CD4-positive, alpha-beta T cell treated with Interleukin-10 for 1 hour (primary cell): ENCODE data around the gene GPS1.
A peak's percentile ranks its signal among the peaks of the same experiment; 100 is the strongest.
"Not testable (repeated sequence)": the region's sequence is repeated elsewhere in the genome, so short reads cannot be mapped to it uniquely, and the experiment has no call there.

Source experiments
- DNase-seq: peaks from one replicate; pipeline ENCODE4 v3.0.0-alpha.2; 2020

GPS1 gene

DNA sequence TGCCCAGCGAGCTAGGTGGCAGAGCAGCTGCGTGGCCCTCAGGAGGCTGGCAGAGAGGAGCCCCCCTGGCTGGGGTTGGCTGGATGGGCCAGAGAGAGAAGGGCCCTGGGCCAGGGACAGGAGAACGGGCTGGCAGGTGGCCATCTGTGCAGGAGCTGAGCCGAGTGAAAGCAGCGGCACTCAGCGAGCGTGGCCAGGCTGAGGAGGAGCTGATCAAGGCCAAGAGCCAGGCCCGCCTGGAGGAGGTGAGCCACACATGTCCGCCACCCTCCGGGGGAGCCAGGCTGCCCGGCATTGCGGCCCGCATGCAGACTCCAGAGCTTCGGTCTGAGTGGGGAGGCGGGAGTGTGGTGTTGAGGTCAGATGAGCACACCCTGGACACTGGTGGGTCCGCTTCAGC is 22.3 kb upstream of the GPS1 start:
- DNase-seq = no peak

DNA sequence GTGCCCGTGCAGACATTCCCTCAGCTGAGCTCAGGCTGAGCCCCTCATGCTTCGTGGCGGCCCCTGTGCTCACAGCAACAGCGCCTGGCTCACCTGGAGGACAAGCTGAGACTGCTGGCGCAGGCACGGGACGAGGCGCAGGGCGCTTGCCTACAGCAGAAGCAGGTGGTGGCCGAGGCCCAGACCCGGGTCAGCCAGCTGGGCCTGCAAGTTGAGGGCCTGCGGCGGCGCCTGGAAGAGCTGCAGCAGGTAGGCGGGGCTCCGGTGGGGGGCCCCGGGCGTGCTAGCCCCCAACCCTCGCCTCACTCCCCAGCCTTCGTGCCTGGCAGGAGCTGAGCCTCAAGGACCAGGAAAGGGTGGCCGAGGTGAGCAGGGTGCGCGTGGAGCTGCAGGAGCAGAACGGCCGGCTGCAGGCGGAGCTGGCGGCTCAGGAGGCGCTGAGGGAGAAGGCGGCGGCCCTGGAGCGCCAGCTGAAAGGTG is 21.7 kb upstream of the GPS1 start:
- no peak for DNase-seq

DNA sequence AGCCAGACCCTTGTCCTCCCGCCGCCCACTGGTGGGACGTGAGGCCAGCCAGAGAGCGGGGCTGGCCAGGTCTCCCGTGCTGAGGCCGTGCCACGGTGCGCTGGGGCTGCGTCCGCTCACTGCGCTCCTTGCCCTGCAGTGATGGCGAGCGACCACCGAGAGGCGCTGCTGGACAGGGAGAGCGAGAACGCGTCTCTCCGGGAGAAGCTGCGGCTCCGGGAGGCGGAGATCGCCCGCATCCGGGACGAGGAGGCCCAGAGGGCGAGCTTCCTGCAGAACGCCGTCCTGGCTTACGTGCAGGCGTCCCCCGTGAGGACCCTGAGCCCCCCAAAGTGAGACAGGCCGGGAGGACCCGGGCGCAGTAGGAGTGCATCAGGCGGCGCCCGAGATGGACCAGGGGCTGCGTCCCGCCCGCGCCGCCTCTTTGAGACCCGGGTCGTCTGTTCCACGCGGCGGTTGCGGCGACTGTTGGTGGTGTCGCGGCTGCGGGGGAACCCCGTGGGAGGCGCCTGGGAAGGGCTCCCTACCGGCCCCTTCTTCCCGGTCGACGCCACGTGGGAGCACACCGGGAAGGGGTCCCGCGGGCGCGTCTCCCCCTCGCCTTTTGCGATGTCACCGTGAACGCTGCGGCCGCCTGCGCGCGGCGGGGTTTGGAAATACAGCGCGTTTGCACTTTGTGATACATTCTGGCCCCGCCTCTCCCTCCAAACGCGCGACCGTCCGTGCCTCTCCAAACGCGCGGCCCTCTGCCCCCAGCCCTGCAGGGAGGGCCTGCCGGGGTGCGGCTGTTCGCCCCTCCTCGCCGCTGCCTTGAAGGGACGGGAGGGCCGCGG is 21.0 kb upstream of the GPS1 start:
- DNase-seq = peak; percentile 86

DNA sequence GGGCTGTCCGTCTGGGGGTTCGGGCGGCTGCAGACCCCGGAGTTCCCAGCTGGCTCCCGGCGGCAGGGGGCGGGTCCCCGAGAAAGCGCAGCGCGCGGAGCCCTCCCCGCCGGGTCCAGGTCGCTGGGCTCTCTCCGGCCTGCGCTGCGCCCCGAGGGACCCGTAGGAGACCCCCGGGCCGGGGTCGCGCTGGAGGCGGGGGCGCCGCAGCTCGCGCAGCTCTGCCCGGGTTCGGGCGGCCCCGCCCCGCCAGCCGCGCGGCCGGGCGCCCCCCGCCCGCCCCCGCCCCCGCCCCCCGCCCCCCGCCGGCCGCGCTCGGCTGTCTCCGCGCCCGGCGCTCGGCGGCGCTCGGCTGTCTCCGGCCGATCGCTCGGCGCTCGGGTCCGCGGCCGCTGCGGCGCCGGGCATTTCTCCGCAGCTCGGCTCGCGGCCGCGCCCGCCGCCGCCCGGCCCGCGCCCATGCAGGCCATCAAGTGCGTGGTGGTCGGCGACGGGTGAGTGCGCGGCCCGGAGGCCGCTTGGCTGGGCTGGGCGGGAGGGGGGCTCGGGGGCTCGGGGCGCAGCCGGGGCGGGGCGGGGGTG is 20.3 kb upstream of the GPS1 start, which contains the start of gene RAC3:
Gene RAC3 (plus strand): TSS at position 376 of the 582 bp plus-strand sequence. CDS start 84 bp downstream, at position 460.
- DNase-seq = no peak

DNA sequence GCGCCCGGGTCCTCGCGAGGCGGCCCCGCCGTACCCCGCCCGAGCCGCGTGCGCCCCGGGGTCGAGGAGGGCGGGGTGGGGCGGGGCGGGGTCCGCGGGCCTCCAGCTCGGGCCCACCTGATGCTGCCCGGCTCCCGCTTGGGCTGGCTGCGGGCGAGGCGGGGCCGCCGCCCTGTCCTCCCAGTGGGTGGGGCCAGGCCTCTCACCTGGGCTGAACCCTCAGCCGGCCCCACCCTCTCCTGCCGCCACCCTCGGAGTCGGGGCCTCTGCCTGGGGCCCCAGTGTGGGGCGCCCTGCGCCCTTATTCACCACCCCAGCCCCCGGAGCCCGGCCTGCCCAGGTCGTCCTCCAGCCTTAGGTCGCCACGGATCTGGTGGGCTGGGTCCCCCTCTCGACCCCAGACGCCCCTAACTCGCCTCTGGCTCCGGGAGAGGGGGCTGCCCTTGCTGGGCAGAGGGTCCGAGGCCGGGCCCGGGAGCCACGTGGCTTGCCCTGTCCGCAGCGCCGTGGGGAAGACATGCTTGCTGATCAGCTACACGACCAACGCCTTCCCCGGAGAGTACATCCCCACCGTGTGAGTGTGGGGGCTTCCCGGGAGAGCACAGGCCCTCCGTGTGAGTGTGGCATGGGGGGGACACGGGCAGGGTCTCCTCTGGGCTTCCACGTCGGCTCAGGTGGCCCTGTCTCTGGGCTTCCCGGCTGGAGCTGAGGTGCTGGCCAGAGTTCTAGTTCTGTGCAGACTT is 19.6 kb upstream of the GPS1 start:
- peak; percentile 48 for DNase-seq

DNA sequence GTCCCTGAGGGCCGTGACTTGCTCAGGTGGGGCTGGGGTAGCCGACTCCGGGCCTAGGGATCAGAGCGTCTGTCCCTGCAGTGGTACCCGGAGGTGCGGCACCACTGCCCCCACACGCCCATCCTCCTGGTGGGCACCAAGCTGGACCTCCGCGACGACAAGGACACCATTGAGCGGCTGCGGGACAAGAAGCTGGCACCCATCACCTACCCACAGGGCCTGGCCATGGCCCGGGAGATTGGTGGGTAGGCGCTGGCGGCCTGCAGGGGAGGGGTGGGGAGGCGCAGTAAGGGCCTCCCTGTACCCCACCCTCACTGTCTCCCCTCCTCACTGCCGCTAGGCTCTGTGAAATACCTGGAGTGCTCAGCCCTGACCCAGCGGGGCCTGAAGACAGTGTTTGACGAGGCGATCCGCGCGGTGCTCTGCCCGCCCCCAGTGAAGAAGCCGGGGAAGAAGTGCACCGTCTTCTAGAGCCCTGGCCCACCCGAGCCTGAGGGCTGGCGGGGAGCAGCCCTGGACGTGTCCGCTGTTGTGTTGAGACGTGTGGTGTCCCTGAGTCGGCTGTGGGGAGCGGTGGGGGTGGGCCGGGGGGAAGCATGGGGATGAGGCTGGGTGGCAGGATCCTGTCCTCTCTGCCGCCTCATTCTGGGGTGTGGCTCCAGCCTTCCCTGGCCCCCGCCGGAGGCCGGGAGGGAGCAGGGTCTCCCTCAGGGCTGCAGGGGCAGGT is 18.2 kb upstream of the GPS1 start:
- DNase-seq = no peak

DNA sequence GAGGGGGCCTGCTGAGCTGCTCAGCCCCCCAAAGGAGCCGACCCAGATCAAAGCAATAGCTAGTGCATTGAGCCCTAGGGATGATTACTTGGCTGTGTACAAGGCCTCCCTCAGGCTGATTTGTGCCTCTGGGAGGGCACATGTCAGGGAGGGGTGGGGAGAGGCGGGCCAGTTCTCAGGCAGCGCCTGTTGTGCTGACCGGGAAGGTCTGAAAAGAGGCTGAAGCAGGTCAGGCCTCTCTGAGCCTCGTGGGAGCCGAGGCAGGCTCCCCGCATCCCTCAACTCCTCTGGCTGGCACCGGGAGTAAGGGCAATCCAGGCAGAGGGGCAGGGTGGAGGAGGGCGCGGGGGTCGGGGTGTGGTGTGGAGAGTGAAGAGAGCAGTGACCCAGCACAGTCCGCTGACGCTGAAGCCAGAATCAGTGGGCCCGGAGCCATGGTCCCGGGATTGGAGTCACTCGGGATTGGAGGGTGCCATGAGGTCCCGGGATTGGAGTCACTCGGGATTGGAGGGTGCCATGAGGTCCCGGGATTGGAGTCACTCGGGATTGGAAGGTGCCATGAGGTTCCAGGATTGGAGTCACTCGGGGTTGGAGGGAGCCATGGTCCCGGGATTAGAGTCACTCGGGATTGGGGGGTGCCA is 17.2 kb upstream of the GPS1 start:
- no peak for DNase-seq

DNA sequence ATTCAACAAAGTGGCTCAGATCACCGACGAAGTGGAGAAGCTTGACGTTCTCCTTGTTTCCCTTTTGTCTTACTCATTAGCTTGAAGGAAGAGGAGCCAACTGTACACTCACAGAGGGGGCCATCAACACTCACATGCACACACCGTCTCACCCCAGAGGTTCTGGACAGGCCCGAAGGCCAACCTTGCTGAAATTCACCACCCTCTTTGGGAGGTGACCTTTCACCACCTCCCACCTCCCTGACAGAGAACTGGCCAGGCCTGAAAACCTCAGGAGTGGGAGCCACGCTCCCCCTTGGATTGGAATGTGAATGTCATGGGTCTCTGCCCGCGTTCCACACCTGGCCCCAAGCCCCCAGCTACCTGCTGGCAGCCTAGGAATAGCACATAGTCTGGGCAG is 16.2 kb upstream of the GPS1 start:
- no peak for DNase-seq

DNA sequence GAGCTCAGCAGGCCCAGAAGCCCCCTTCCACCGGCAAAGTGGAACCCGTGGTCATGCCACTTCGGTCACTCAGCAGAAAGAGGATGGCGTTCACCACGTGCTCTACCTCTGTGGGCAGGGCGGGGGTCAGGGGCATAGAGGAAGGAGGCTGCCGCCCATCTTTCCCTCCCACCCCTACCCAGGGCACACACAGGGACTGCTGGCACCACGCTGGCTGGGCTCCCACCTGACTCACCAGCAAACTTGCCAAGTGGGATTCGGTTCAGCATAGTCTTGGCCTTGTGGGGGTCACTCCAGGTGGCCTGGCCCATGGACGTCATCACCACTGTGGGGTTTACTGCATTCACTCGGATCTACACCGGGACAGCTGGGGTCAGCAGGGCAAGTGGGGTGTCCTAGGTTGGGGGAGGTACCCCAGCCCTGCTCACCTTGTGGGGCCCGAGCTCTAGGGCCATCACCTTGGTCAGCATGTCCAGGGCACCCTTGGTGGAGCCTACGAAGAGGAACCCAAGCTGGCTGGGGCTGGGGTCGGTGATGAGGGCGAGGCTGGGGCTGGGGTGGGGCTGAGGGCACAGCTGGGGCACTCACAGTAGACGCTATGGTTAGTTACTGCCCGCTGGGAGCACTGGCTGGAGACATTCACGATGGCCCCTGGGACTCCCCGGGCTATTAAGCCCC is 15.6 kb upstream of the GPS1 start:
- DNase-seq = no peak

DNA sequence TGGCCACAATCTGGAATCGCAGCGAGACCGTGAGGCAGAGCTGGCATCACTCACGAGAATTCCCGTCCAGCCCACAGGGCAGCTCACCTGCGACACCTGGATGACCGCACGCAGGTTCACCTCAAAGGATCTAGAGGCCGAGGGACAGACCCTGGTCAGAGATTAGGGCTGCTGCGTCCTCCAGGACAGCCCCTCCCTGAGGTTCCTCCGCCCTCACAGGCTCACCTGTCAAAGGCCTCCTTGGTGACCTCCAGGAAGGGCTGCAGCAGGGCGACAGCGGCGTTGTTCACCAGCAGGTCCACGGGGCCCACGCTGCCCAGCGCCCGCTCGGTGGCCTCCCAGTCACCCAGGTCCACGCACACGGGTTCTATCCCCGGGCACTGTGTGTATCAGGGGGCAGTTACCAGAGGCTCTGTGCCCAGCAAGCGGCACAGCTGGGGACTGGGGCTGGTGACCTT is 15.0 kb upstream of the GPS1 start:
- no peak for DNase-seq

DNA sequence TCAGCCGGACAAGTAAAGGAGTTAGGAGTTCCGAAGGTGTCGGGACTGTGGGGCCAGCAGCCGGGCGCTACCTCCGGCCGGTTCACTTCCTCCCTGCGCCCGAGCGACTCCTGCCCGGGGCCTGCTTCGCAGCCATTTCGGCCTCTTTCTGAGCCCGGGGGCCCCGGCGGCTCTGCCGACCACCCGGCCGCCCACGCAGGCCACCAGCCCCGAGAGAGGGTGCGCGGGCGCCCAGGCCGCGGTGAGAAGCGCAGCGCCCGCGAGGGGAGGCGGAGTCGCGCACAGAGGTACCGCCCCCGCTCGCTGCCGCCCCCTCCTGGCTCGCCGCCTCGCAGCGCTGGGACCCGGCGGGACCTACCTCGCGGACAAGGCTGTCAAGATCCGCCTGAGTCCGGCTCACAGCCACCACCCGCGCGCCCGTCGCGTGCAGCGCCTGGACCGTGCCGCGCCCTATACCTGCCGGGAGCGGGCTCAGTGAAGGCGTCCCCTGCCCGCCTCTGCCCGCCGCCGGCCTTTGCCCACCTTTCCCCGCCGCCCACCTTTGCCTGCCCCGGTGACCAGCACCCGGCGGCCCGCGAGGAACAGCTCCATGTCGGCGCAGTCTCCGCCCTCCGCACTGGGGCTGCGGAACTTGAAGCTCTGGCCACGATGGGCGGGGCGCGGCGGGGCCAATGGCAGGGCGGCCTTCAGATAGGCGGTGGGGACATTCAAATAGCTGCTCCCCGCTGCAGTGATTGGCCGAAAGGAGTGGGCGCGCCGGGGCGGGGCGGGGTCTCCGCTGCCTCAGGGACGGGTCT is 14.4 kb upstream of the GPS1 start, which contains the start of gene DCXR:
Gene DCXR (minus strand): TSS at position 606 of the 797 bp plus-strand sequence. CDS start 15 bp downstream, at position 591.
- DNase-seq = peak; percentile 96

DNA sequence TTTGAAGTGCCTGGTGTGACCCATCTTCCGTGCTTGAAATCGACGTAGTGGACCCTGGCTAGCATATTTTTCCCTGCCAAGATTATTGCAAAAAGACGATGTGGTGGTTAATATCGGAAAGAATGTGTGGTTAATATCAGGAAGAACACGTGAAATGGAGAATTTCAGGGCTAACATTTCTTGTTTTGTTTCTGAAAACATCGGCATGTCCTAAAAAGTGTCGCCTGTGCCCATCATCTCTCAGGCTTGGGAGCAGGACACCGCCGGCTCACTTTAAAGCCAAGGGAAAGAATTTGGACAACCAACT is 13.9 kb upstream of the GPS1 start:
- DNase-seq = no peak

DNA sequence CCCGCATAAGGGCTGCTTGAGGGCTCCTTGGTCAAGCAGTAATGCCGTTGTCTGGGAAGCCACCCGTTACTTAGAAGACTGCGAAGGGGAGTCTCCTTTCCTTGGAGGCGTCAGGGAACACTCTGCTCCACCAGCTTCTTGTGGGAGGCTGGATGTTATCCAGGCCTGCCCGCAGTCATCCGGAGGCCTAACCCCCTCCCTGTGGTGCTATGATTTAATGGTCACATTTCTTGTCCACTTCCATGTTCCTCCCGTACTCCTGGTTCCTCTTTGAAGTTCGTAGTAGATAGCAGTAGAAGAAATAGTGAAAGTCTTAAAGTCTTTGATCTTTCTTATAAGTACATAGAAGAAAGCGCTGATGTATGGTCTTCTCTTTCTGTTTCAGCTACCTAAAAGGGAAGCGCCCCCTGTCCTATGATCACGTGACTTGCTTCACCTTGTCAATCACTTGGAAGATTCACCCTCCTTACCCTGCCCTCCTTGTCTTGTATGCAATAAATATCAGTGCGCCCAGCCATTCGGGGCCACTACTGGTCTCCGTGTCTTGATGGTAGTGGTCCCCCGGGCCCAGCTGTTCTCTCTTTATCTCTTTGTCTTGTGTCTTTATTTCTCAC is 12.8 kb upstream of the GPS1 start:
- not testable (repeated sequence) for DNase-seq

DNA sequence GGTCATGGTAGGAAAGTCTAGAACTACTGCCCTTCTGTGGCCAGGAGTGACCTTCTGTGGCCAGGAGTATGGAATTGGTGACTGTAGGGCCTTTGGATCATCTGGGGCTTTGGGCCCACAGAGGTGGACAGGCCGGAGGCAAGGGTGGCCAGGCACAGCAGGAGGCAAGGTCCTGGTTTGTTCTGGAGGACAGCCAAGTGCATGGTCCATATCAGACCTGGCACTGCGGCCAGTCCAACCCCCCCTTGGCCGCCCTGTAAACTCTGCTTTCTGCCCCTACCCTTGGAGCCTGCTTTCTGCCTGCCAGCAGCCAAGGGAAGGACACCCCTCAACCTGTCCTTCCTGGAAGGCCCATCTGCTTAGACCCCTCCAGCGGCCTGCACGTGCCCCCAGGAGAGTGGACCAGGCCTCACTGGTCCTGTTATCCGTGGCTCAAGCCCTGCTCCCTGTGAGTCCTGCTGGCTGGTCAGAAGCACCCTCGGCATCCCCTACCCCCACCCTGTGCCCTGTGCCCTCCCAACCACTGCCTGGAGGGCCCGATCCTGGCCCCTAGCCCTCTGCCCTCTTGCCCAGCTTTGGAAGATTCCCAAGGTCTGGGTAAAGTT is 11.9 kb upstream of the GPS1 start:
- DNase-seq = no peak

DNA sequence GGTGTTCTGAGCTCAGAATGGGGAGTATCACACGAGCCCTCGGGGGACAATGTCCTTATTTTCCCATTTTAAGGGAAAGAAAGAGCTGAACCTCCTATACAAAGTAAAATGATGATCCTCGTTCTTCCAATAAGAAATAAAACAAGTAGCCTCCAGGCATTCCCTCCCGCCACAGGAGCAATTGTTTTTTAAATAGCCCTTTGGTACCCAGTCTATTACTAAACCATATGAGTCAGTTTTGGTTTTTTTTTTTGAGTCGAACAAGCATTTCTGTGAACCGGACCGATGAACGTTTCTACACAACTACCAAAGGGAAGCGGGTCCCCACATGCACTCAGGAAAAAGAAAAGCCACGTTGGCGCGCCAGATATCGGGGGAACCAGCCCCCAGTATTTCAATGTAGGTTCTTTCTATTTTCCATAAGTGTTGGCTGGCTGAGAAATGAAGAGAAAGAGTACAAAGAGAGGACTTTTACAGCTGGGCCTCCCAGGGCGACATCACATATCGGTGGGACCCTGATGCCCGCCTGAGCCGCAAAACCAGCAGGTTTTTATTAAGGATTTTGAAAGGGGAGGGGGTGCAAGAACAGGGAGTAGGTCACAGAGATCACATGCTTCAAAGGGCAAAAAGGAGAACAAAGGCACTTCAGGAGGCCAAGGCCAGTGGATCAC is 10.4 kb upstream of the GPS1 start:
- DNase-seq = no peak

DNA sequence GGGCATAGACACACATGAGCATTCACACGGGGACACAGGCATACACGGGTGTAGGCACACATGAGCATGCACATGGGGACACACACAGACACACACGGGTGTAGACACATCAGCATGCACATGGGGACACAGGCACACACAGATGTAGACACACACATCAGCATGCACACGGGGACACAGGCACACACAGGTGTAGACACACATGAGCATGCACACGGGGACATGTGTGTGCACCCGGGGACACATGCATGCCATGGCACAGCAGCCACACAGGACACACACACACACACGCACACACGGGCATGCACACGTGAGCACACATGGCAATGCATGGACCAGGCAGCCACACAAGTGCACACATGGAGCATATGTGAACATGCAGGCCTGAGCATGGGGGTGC is 9.0 kb upstream of the GPS1 start:
- no peak for DNase-seq

DNA sequence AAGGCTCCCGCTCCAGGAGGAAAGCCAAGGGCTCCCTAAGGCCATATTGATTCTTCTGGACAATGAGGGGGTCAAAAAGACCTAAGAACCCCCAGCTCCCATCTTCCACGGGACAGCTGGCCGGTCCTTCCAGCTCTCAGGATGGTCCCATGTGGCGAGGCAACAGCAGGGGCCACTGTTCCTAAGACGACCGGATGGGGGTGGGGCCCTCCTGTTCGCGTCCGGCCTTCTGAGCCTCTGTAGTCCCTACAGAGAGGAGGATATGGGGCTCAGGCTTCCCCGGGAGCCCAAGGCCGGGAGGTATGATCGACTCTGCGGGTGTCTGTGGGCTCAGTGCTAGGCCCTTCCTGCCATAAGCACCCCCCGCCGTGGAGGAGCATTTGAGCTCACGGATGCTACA is 8.2 kb upstream of the GPS1 start:
- DNase-seq = no peak

DNA sequence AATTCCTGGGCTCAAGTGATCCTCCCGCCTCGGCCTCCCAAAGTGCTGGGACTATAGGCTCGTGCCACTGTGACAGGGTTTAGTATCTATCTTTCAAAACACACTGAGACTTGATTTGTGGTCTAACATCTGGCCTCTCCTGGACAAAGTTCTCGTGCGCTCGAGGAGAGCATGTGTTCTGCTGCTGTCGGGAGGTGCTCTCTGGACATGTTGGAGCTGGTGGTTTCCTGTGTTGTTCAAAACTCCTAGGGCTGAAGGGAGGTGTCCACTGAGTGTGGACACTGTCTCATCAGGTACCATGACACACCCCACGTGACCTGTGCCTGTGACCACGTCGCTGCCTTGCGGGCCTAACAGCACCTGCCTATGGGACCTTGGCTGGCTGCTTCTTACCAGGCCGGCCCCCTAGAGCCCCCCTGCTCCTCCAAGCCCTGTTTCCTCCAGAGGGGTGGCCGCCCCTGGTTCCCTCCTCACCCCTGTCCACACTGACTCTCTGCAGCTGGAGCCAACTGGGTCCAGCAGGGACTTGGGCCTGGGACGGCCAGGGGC is 5.7 kb upstream of the GPS1 start:
- DNase-seq = no peak

DNA sequence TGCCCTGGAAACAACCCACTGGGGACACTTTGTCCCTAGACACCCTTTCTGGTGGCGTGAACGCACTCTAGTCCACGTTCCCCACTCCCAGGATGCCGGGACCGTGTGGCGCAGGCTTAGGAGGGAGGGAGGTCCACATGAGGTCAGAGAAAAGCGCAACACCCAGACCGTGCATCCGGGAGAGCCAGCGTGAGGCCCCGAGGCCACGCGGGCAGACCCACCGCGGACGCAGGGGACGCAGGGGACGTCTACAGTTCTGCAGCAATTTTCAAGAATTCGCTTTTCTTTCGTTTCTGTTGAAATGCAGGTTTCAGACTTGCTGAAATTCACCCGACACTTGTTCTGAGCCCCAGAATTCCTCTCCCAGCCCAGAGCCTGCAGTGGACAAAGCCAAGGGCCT is 4.8 kb upstream of the GPS1 start:
- no peak for DNase-seq
